ENCODE data around the gene TNNC1. TPM values are rescaled to one million over a fixed set of nuclear protein-coding genes. Genes with fewer than 3 reads are reported as not detected.

The TNNC1 gene
- total and polyA plus RNA-seq, 8 donors: 16.7 to 117 (median 33.9) TPM

- Histone ChIP-seq H3K27ac (no peak overlapping the region), H3K27me3 (no peaks in the 10 kb centered on the region), H3K4me3 (no peak overlapping the region), H3K4me1 (peaks cover 3 to 62% of the 10 kb centered on the region in 2 donors), H3K9me3 (no peaks in the 10 kb centered on the region), H3K36me3 (peaks cover 0 to 68% of the 10 kb centered on the region in 2 donors)
- DNase-seq: no peak
- intact Hi-C loops (cut with DNase I): no loop called here
- no peak for TF ChIP-seq CTCF (IDR thresholded peaks at IDR 0.05)
- no peak for ATAC-seq
Measured at GRCh38 chr3:52470920-52471319, 17.1 kb upstream of the TNNC1 start.

GRCh38 chr3:52469001-52469400 is 15.2 kb upstream of the TNNC1 start:
- no peaks in the 10 kb centered on the region for H3K27me3 ChIP-seq
- no peak for TF ChIP-seq CTCF (IDR thresholded peaks at IDR 0.05)
- peaks cover 3 to 49% of the 10 kb centered on the region in 2 donors for H3K4me1 ChIP-seq
- H3K9me3 ChIP-seq: no peaks in the 10 kb centered on the region
- no peak overlapping the region for H3K27ac ChIP-seq
- H3K36me3 ChIP-seq: peaks cover 0 to 67% of the 10 kb centered on the region in 2 donors
- H3K4me3 ChIP-seq: no peak overlapping the region
- ATAC-seq: no peak
- intact Hi-C loops (cut with DNase I): loop anchor here in 1 of 2 donors (10.0 kb wide), 1 partner anchor 66 kb away; the partner anchor contains the start of genes NT5DC2 and UQCC5
- DNase-seq: no peak

- no peak for ATAC-seq
- no peak overlapping the region for H3K27ac ChIP-seq
Measured at GRCh38 chr3:52468336-52468735, 14.5 kb upstream of the TNNC1 start.

GRCh38 chr3:52463416-52463815 is 9.6 kb upstream of the TNNC1 start:
- Histone ChIP-seq H3K27me3 (no peaks in the 10 kb centered on the region), H3K4me1 (peaks cover 0 to 34% of the 10 kb centered on the region in 2 donors), H3K36me3 (peaks cover 0 to 72% of the 10 kb centered on the region in 2 donors), H3K9me3 (no peaks in the 10 kb centered on the region), H3K27ac (no peak overlapping the region), H3K4me3 (no peak overlapping the region)
- TF ChIP-seq CTCF (IDR thresholded peaks at IDR 0.05): no peak
- DNase-seq (peak in 1 of 4 donors; percentile 8), ATAC-seq (no peak)
- intact Hi-C loops (cut with DNase I): loop anchor here in 1 of 2 donors (10.0 kb wide), 1 partner anchor 71 kb away; the partner anchor contains the start of genes NT5DC2 and UQCC5

More at GRCh38 chr3:52468336-52468735, 14.5 kb upstream of the TNNC1 start:
- intact Hi-C loops (cut with DNase I): loop anchor here in 1 of 2 donors (10.0 kb wide), 1 partner anchor 66 kb away; the partner anchor contains the start of genes NT5DC2 and UQCC5
- no peak for TF ChIP-seq CTCF (IDR thresholded peaks at IDR 0.05)
- Histone ChIP-seq H3K4me3 (no peak overlapping the region), H3K4me1 (peaks cover 3 to 55% of the 10 kb centered on the region in 2 donors), H3K9me3 (no peaks in the 10 kb centered on the region), H3K36me3 (peaks cover 0 to 61% of the 10 kb centered on the region in 2 donors), H3K27me3 (no peaks in the 10 kb centered on the region)
- peak in 1 of 4 donors; percentile 53 for DNase-seq

- no peak for TF ChIP-seq CTCF (IDR thresholded peaks at IDR 0.05)
- H3K4me3 ChIP-seq: no peak overlapping the region
- H3K4me1 ChIP-seq: peaks cover 0 to 31% of the 10 kb centered on the region in 2 donors
- H3K27ac ChIP-seq: no peak overlapping the region
- intact Hi-C loops (cut with DNase I): loop anchor here in 1 of 2 donors (10.0 kb wide), 1 partner anchor 73 kb away; the partner anchor contains the start of genes NT5DC2 and UQCC5
- no peaks in the 10 kb centered on the region for H3K27me3 ChIP-seq
- ATAC-seq: no peak
- peak in 1 of 4 donors; percentile 48 for DNase-seq
- no peaks in the 10 kb centered on the region for H3K9me3 ChIP-seq
- H3K36me3 ChIP-seq: peaks cover 0 to 70% of the 10 kb centered on the region in 2 donors
Measured at GRCh38 chr3:52461874-52462273, 8.0 kb upstream of the TNNC1 start.

Data from left lung (tissue), 10 donors.